WTC11 (cell line): ENCODE measurements around the gene PCSK1N.

Source experiments
- ATF2 ChIP-seq: sonication (generic); formaldehyde crosslinking; IDR thresholded peaks from 2 replicates; pipeline ENCODE4 v1.8.1; 2022; ENCODE audit warnings: low read depth, missing genetic modification reagents, borderline replicate concordance
- FOXJ3 ChIP-seq: sonication (generic); formaldehyde crosslinking; IDR thresholded peaks from 2 replicates; pipeline ENCODE4 v1.9.0; 2021; ENCODE audit warnings: missing genetic modification reagents, mild to moderate bottlenecking, borderline replicate concordance
- KAT7 ChIP-seq: sonication (generic); formaldehyde crosslinking; IDR thresholded peaks from 2 replicates; pipeline ENCODE4 v1.8.1; 2023; ENCODE audit warnings: missing genetic modification reagents, mild to moderate bottlenecking, borderline replicate concordance
- SMAD3 ChIP-seq: sonication (generic); formaldehyde crosslinking; IDR thresholded peaks from 2 replicates; pipeline ENCODE4 v1.8.0; 2022; ENCODE audit warnings: missing genetic modification reagents, mild to moderate bottlenecking, borderline replicate concordance
- TEAD1 ChIP-seq: sonication (generic); formaldehyde crosslinking; IDR thresholded peaks from 2 replicates; pipeline ENCODE4 v1.8.0; 2022; ENCODE audit warnings: mild to moderate bottlenecking, missing genetic modification reagents
- USF1 ChIP-seq: sonication (generic); formaldehyde crosslinking; IDR thresholded peaks from 2 replicates; pipeline ENCODE4 v1.8.0; 2022; ENCODE audit warnings: mild to moderate bottlenecking, missing genetic modification reagents
- ZNF281 ChIP-seq: sonication (generic); formaldehyde crosslinking; IDR thresholded peaks from 2 replicates; pipeline ENCODE4 v1.8.0; 2023; ENCODE audit warnings: mild to moderate bottlenecking, missing genetic modification reagents
- ZNF512 ChIP-seq: sonication (generic); formaldehyde crosslinking; IDR thresholded peaks from 2 replicates; pipeline ENCODE4 v1.8.1; 2022; ENCODE audit warnings: missing genetic modification reagents, borderline replicate concordance
- ZNF671 ChIP-seq: fragments of 250-450 bp; sonication (Bioruptor Pico); IDR thresholded peaks from 2 replicates; pipeline ENCODE4 v1.8.0; 2021; ENCODE audit warnings: mild to moderate bottlenecking
- TF ChIP-seq, protein P1 (sequence below): fragments of 200-600 bp; IDR thresholded peaks from 2 replicates; pipeline ENCODE4 v1.8.0; 2022; ENCODE audit warnings: antibody characterized with exemption
- TF ChIP-seq, protein P2 (sequence below): sonication (generic); formaldehyde crosslinking; IDR thresholded peaks from 2 replicates; pipeline ENCODE4 v1.8.1; 2023; ENCODE audit warnings: mild to moderate bottlenecking, missing genetic modification reagents, moderate library complexity

DNA sequence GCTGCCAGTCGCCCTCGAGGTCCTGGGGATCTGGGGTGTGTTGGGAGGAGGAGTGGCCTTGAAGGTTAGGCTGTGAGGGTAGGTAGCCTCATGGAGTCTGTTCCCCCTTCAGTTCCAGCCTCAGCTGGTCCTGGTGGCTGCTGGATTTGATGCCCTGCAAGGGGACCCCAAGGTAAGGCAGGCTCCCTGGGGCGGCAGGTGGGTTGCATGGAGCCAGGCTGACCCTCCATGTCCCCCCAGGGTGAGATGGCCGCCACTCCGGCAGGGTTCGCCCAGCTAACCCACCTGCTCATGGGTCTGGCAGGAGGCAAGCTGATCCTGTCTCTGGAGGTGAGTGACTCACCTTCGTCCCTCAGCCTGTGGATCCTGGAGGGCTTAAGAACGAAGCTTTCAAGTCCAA is 20.7 kb downstream of the PCSK1N start:
- TF ChIP-seq, protein P1, sequence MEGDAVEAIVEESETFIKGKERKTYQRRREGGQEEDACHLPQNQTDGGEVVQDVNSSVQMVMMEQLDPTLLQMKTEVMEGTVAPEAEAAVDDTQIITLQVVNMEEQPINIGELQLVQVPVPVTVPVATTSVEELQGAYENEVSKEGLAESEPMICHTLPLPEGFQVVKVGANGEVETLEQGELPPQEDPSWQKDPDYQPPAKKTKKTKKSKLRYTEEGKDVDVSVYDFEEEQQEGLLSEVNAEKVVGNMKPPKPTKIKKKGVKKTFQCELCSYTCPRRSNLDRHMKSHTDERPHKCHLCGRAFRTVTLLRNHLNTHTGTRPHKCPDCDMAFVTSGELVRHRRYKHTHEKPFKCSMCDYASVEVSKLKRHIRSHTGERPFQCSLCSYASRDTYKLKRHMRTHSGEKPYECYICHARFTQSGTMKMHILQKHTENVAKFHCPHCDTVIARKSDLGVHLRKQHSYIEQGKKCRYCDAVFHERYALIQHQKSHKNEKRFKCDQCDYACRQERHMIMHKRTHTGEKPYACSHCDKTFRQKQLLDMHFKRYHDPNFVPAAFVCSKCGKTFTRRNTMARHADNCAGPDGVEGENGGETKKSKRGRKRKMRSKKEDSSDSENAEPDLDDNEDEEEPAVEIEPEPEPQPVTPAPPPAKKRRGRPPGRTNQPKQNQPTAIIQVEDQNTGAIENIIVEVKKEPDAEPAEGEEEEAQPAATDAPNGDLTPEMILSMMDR = no peak
- no peak for TF ChIP-seq TEAD1 (CRISPR knock-in tag)
- TF ChIP-seq, protein P2, sequence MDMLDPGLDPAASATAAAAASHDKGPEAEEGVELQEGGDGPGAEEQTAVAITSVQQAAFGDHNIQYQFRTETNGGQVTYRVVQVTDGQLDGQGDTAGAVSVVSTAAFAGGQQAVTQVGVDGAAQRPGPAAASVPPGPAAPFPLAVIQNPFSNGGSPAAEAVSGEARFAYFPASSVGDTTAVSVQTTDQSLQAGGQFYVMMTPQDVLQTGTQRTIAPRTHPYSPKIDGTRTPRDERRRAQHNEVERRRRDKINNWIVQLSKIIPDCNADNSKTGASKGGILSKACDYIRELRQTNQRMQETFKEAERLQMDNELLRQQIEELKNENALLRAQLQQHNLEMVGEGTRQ = no peak
- no peak for TF ChIP-seq ZNF512
- TF ChIP-seq ZNF281 = no peak
- no peak for TF ChIP-seq ZNF671 (CRISPR knock-in tag)
- no peak for TF ChIP-seq ATF2
- no peak for TF ChIP-seq KAT7 (CRISPR knock-in tag)
- no peak for TF ChIP-seq SMAD3 (CRISPR knock-in tag)
- no peak for TF ChIP-seq FOXJ3 (CRISPR knock-in tag)
- TF ChIP-seq USF1 (CRISPR knock-in tag) = no peak
